ENCODE measurements around the gene YY1AP1.
"Not testable (repeated sequence)": the region's sequence is repeated elsewhere in the genome, so short reads cannot be mapped to it uniquely, and the experiment has no call there.

Gene YY1AP1

DNA sequence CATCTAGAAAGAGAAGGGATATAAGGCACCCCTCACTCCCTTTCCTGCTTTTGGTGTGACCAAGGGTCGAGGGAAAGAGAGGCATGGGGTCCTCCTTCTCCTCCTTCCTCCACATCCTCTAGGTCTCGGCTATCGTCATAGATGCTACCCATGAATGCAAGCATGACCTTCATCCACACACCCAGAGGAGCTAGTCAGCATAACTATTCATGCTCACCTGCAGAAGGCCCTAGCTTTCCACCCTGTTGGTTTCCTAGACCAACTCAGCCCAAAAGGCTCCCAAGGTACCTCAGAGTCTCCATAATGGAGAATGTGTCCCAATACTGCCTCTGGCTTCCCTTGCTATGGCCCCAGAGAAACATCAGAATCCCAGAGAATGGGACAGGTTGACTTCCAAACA lies 45.3 kb downstream of the YY1AP1 start:
- DNase-seq = no peak

DNA sequence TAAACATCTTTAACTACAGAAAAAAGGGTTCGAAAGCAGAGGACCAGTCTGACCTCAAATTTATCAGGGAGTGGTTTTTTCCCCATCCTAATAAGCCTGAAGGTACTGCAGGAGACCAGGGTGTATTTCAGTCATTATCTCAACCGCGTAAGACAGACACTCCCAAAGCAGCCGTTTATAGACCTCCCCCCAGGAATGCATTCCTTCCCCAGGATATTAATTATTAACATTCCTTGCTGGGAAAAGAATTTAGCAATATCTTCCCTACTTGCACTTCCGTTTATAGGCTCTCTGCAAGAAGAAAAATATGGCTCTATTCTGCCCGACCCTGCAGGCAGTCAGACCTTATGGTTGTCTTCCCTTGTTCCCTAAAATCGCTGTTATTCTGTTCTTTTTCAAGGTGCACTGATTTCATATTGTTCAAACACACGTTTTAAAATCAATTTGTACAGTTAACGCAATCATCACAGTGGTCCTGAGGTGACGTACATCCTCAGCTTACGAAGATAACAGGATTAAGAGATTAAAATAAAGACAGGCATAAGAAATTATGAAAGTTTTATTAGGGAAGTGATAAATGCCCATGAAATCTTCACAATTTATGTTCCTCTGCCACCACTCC lies 45.9 kb downstream of the YY1AP1 start:
- not testable (repeated sequence) for DNase-seq

DNA sequence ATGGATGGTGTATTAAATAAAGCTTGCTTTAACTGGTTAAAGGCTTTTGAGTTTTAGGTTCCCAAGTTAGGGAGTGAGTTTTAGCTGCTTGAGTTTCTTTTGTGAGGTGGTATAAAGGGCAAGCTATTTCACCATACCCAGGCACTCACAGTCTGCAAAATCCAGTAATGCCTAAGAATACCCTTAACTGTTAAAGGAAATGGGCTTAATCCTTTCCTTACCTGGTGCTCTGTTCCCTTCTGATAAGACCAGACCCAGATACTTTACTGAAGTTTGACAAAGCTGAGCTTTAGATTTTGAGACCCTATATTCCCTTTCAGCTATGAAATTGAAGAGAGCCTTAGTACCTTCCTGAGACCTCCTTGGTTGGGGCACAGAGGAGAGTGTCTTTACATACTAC lies 48.2 kb downstream of the YY1AP1 start:
- DNase-seq = no peak

DNA sequence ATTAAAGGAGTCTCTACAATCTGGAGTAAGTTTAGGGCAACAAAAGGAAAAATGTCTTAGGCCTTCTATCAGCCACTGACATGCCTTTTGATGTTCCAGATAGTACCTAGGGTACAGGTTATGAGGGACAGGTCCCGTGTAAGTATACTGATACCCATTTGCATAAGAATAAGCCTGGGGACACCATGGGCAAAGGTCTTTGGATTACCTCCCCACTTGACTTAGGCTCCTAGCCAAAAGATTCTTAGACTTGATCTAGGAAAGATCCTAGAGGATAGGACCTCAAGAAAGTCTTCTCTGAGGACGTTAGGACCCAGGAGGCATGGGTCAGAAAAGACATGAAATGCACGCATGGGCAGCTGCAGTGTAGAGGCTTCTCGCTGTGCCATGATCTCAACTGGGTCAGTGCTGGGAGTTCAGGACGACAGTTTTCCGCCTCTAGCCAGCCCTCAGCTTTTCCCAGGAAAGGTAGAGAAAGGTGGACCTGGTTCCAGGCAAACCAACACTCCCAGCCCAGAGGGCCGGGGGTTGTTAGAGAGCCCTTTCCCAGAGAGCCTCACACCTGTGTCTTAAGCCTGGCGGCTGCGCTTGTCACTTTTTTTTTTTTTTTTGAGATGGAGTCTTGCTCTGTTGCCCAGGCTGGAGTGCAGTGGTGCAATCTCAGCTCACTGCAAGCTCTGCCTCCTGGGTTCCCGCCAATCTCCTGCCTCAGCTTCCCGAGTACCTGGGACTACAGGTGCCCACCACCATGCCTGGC lies 52.0 kb downstream of the YY1AP1 start:
- no peak for DNase-seq

DNA sequence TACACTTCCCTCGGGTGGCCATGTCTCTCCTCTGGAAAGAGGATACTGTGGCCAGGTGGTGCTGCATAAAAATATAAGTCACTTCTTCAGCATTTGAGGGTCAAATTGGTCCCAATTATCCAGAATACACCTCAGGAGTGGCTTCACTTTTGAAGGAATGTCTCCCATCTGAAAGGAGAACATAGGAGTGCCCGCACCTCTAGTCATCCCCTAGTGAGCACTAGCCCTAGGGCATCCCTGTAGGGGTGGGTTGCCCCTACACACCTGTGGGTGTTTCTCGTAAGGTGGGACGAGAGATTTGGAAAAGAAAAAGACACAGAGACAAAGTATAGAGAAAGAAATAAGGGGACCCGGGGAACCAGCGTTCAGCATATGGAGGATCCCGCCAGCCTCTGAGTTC lies 62.1 kb downstream of the YY1AP1 start:
- not testable (repeated sequence) for DNase-seq

DNA sequence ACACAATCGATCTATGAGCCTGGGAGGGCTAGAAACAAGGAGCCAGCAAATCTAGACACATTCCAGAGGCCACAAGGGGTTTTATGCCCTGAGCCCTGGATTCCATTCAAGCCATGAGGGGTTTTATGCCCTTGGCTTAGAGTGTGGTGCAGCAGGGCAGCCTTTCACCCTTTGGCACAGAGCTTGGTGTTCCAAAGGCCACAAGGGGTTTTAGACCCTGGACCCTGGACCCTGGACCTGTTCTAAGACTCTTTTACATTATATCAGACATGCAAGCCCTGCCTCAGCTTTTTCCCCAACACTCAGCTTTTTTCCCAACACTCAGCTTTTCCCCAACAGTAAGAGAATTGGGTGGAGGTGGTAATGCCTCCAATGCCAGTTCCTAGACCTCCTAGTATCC lies 65.2 kb downstream of the YY1AP1 start:
- no peak for DNase-seq

DNA sequence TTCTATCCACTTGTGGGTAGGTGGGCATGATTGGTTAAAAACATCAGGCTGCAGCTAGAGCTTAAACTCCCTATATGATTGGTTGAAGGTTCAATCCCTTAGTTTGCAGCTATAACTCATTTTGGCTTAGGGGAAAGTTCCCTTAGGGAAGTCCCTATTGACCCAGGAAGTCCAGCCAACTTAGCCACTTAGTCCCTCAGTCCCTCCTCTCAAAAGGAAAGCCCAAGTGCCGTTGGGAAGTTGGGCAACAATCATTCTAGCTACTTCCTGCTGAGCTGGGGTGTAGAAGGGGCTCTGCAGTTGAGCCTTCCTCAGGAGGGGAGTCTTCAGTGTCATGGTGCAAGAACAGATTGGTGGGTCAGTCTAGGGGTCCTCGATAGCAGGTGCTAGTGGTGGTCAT lies 66.4 kb downstream of the YY1AP1 start:
- no peak for DNase-seq

DNA sequence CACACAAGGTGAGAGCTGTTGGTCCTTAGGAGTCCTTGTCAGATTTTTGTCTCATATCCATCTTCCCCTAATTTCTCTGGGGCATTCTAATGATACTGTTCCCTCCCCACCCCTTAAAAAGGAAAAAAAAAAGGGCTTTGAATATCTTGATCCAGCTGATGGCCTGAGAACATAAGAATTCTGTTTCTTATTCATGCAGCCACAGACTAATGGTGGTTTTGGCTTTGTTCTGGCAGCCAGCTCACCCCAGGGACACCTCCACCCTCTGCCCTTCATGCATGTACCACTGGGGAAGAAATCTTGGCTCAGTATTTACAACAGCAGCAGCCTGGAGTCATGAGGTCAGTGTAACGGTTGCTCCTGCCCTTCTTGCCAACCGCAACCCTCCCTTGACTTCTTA lies 75.3 kb downstream of the YY1AP1 start:
- not testable (repeated sequence) for DNase-seq

DNA sequence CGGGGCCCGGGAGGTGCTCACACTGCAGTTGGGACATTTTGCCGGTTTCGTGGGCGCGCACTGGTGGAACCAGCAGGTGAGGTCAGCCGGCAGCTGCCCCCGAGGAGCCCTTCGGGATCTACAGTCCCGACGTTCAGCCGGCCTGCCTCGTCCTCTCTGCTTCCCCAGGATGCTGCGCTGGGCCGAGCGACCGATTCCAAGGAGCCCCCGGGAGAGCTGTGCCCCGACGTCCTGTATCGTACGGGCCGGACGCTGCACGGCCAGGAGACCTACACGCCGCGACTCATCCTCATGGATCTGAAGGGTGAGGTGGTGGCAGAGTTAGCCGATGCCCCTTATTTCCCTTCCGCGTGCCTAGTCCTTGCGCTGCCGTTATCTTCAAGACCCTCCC lies 78.3 kb downstream of the YY1AP1 start:
- not testable (repeated sequence) for DNase-seq

DNA sequence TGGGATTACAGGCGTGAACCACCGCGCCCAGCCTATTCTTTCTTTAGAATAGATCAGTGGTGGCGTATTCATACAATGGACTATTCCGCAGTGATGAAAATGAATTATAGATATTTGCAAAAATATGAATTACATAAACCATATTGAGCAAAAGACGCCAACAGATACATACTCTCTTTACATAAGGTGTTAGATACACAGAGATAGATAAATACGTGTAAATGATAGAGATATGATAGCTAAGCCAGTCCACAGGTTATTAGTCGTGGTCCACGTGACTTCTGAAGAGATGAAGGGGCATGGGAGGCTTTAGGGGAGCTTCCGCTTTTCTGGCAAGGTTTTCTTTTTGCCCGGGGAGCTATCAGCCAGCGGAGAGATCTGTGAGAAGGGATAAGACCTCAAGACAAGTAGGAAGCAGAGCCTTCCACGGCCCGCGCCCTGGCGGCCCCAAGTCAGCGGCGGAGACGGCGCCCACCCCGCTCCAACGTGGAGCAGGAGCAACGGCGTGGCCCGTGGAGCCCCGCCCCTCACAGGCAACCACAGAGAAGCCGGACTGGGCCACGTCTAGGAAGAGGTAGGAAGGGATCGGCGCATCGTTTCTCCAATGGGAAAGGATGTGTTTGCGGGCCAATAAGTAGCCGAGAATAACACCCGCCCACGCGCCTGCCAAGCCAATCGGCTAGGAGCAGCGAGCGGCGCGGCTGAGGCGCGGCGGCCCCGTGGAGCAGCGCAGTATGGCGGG lies 78.9 kb downstream of the YY1AP1 start, which contains the start of gene MSTO1:
MSTO1 (plus strand) TSS at position 704 of the 742 bp plus-strand sequence; CDS start at position 735, 31 bp downstream.
- DNase-seq = peak; percentile 99
